RWPE2 (cell line): Measurements from ENCODE around the gene FBXL7.

Experiments used
- ATAC-seq: fragments of 200-7000 bp; cut with Tn5 transposase; 3 replicates; pipeline ENCODE4 v1.9.1; 2021; ENCODE audit warnings: low read depth
- DNase-seq: peaks from one replicate; pipeline ENCODE4 v3.0.0-alpha.2; 2020; ENCODE audit warnings: low spot score
- H3K27ac ChIP-seq: fragments of 450-650 bp; 2 replicates; pipeline ENCODE4 v1.5.1; 2017; ENCODE audit warnings: mild to moderate bottlenecking; ENCODE audit not compliant: poor library complexity, severe bottlenecking
- H3K27me3 ChIP-seq: fragments of 250-450 bp; sonication (Bioruptor Pico); 2 replicates; pipeline ENCODE4 v1.5.1; 2021; ENCODE audit warnings: mild to moderate bottlenecking, moderate library complexity; ENCODE audit not compliant: insufficient read depth, poor library complexity, severe bottlenecking
- H3K36me3 ChIP-seq: fragments of 250-450 bp; sonication (Bioruptor Pico); 2 replicates; pipeline ENCODE4 v1.5.1; 2020; ENCODE audit warnings: low read depth, mild to moderate bottlenecking, moderate library complexity
- H3K4me1 ChIP-seq: fragments of 250-450 bp; sonication (Bioruptor Pico); 2 replicates; pipeline ENCODE4 v1.5.1; 2021; ENCODE audit warnings: mild to moderate bottlenecking, moderate library complexity; ENCODE audit not compliant: insufficient read depth, poor library complexity, severe bottlenecking
- H3K4me3 ChIP-seq: fragments of 250-450 bp; sonication (Bioruptor Pico); 2 replicates; pipeline ENCODE4 v1.5.1; 2021; ENCODE audit warnings: mild to moderate bottlenecking, moderate library complexity; ENCODE audit not compliant: severe bottlenecking
- H3K9me3 ChIP-seq: fragments of 250-450 bp; sonication (Bioruptor Pico); 2 replicates; pipeline ENCODE4 v1.5.1; 2021; ENCODE audit warnings: mild to moderate bottlenecking, moderate library complexity; ENCODE audit not compliant: severe bottlenecking
- CTCF ChIP-seq: fragments of 450-650 bp; IDR thresholded peaks from one replicate; pipeline ENCODE4 v1.5.1; 2017; ENCODE audit warnings: mild to moderate bottlenecking, moderate library complexity; ENCODE audit not compliant: poor library complexity, severe bottlenecking

FBXL7 gene

GRCh38 chr5:15510092-15510491 is 10.1 kb downstream of the FBXL7 start:
- Histone ChIP-seq H3K36me3 (no peaks in the 10 kb centered on the region), H3K4me1 (no peaks in the 10 kb centered on the region), H3K9me3 (no peaks in the 10 kb centered on the region), H3K27ac (no peak overlapping the region), H3K4me3 (no peak overlapping the region), H3K27me3 (peaks cover 6% of the 10 kb centered on the region)
- no peak for TF ChIP-seq CTCF
- no peak for DNase-seq
- no peak for ATAC-seq

GRCh38 chr5:15510831-15511230 is 10.9 kb downstream of the FBXL7 start:
- Histone ChIP-seq H3K4me1 (no peaks in the 10 kb centered on the region), H3K9me3 (no peaks in the 10 kb centered on the region), H3K4me3 (no peak overlapping the region), H3K27me3 (peaks cover 6% of the 10 kb centered on the region), H3K27ac (no peak overlapping the region), H3K36me3 (no peaks in the 10 kb centered on the region)
- DNase-seq (no peak), ATAC-seq (no peak)
- TF ChIP-seq CTCF, result no peak

GRCh38 chr5:15513431-15513830 is 13.5 kb downstream of the FBXL7 start:
- H3K4me1 ChIP-seq, result no peaks in the 10 kb centered on the region
- H3K4me3 ChIP-seq, result no peak overlapping the region
- peaks cover 6% of the 10 kb centered on the region for H3K27me3 ChIP-seq
- no peak for DNase-seq
- TF ChIP-seq CTCF, result no peak
- ATAC-seq, result no peak
- H3K9me3 ChIP-seq, result no peaks in the 10 kb centered on the region
- no peaks in the 10 kb centered on the region for H3K36me3 ChIP-seq
- H3K27ac ChIP-seq, result no peak overlapping the region

GRCh38 chr5:15513911-15514310 is 13.9 kb downstream of the FBXL7 start:
- H3K4me1 ChIP-seq, result no peaks in the 10 kb centered on the region
- H3K27ac ChIP-seq, result no peak overlapping the region
- peaks cover 6% of the 10 kb centered on the region for H3K27me3 ChIP-seq
- H3K4me3 ChIP-seq, result no peak overlapping the region
- H3K36me3 ChIP-seq, result no peaks in the 10 kb centered on the region
- DNase-seq (no peak), ATAC-seq (no peak)
- TF ChIP-seq CTCF, result no peak
- H3K9me3 ChIP-seq, result no peaks in the 10 kb centered on the region

GRCh38 chr5:15515229-15515628 is 15.2 kb downstream of the FBXL7 start:
- H3K4me3 ChIP-seq, result no peak overlapping the region
- ATAC-seq (no peak), DNase-seq (no peak)
- H3K27me3 ChIP-seq, result peaks cover 2% of the 10 kb centered on the region
- H3K36me3 ChIP-seq, result no peaks in the 10 kb centered on the region
- H3K9me3 ChIP-seq, result no peaks in the 10 kb centered on the region
- H3K27ac ChIP-seq, result no peak overlapping the region
- TF ChIP-seq CTCF, result no peak
- H3K4me1 ChIP-seq, result no peaks in the 10 kb centered on the region
